IMR-90 (cell line): ENCODE data around the gene ST3GAL5. TPM values are rescaled to one million over a fixed set of nuclear protein-coding genes. Genes with fewer than 3 reads are reported as not detected.

ENCODE experiments used
- ATAC-seq: fragments of 200-7000 bp; cut with Tn5 transposase; 2 replicates; pipeline ENCODE4 v1.9.1; 2020; ENCODE audit warnings: low read depth, mild to moderate bottlenecking, moderate library complexity
- BruUV-seq: library from RNA; stranded (reverse); fragments of 400-500 nt; replicated peaks from 2 replicates; lab custom pipeline; 2021; lab: Mats Ljungman, UMichigan
- CTCF ChIA-PET: fragments of 300-600 bp; formaldehyde crosslinking; extraction: SDS; loops from one replicate; lab custom pipeline; 2021; ENCODE audit warnings: antibody characterized with exemption; lab: Yijun Ruan, JAX
- POLR2A ChIA-PET: fragments of 300-600 bp; sonication (Branson Sonifier 250); formaldehyde crosslinking; loops from one replicate; lab custom pipeline; 2022; ENCODE audit warnings: antibody characterized with exemption; ENCODE audit not compliant: unreplicated experiment; lab: Charles Lee
- DNase-seq: peaks from one replicate; pipeline ENCODE4 v3.0.0; 2013
- H2AFZ ChIP-seq: replicated peaks from 2 replicates; pipeline ENCODE3; 2013; ENCODE audit warnings: low read length, mild to moderate bottlenecking; ENCODE audit not compliant: poor library complexity
- H2AK5ac ChIP-seq: 2 replicates; pipeline ENCODE4 v1.6.1; 2013; ENCODE audit warnings: low read depth, low read length, inconsistent platforms
- H2AK9ac ChIP-seq: replicated peaks from 2 replicates; pipeline ENCODE3; 2013; ENCODE audit warnings: mild to moderate bottlenecking, low read depth, low read length, moderate library complexity; ENCODE audit not compliant: poor library complexity
- H2BK120ac ChIP-seq: 2 replicates; pipeline ENCODE4 v1.6.1; 2013; ENCODE audit warnings: low read depth, low read length, inconsistent platforms
- H2BK15ac ChIP-seq: 3 replicates; pipeline ENCODE4 v1.6.1; 2013; ENCODE audit warnings: low read depth, low read length, inconsistent platforms
- H2BK20ac ChIP-seq: 2 replicates; pipeline ENCODE4 v1.6.1; 2013; ENCODE audit warnings: low read depth, mild to moderate bottlenecking, inconsistent platforms, low read length, moderate library complexity
- H2BK5ac ChIP-seq: 2 replicates; pipeline ENCODE4 v1.6.1; 2013; ENCODE audit warnings: mild to moderate bottlenecking, low read depth, low read length, inconsistent platforms; ENCODE audit not compliant: poor library complexity, severe bottlenecking
- H3K14ac ChIP-seq: replicated peaks from 2 replicates; pipeline ENCODE4 v1.6.1; 2013; ENCODE audit warnings: low read depth, low read length, inconsistent platforms
- H3K18ac ChIP-seq: 2 replicates; pipeline ENCODE4 v1.6.1; 2013; ENCODE audit warnings: low read depth, low read length, control low read depth
- H3K23ac ChIP-seq: 2 replicates; pipeline ENCODE4 v1.6.1; 2013; ENCODE audit warnings: low read depth, low read length, inconsistent platforms
- H3K27ac ChIP-seq: 2 replicates; pipeline ENCODE4 v1.5.1; 2013; ENCODE audit warnings: mild to moderate bottlenecking, control low read depth, low read length; ENCODE audit not compliant: insufficient read depth
- H3K27me3 ChIP-seq: 2 replicates; pipeline ENCODE4 v1.6.1; 2013; ENCODE audit warnings: low read length; ENCODE audit not compliant: control insufficient read depth, insufficient read depth
- H3K36me3 ChIP-seq: 2 replicates; pipeline ENCODE4 v1.6.1; 2013; ENCODE audit warnings: low read length, mixed read lengths; ENCODE audit not compliant: control insufficient read depth, insufficient read depth
- H3K4ac ChIP-seq: 2 replicates; pipeline ENCODE4 v1.6.1; 2013; ENCODE audit warnings: low read depth, low read length, inconsistent platforms
- H3K4me1 ChIP-seq: 2 replicates; pipeline ENCODE4 v1.6.1; 2013; ENCODE audit warnings: low read length, mixed read lengths; ENCODE audit not compliant: control insufficient read depth, insufficient read depth
- H3K4me2 ChIP-seq: 2 replicates; pipeline ENCODE4 v1.6.1; 2013; ENCODE audit warnings: low read depth, mild to moderate bottlenecking, control low read depth, low read length, moderate library complexity
- H3K4me3 ChIP-seq: 2 replicates; pipeline ENCODE4 v1.5.1; 2013; ENCODE audit warnings: low read depth, mild to moderate bottlenecking, control low read depth, low read length, moderate library complexity; ENCODE audit not compliant: insufficient read depth
- H3K56ac ChIP-seq: 2 replicates; pipeline ENCODE4 v1.6.1; 2013; ENCODE audit warnings: low read length, inconsistent platforms; ENCODE audit not compliant: insufficient read depth; ENCODE audit errors: extremely low read depth
- H3K79me1 ChIP-seq, 2 experiments: 2 replicates each; pipeline ENCODE4 v1.6.1; 2013; ENCODE audit warnings: low read length in 2 of 2, inconsistent platforms in 1 of 2, low read depth in 1 of 2
- H3K9ac ChIP-seq: 2 replicates; pipeline ENCODE4 v1.6.1; 2013; ENCODE audit warnings: low read depth, low read length, control low read depth
- H3K9me1 ChIP-seq: 2 replicates; pipeline ENCODE4 v1.6.1; 2013; ENCODE audit warnings: low read length, inconsistent platforms; ENCODE audit not compliant: insufficient read depth
- H3K9me3 ChIP-seq: 2 replicates; pipeline ENCODE4 v1.6.1; 2013; ENCODE audit warnings: low read length; ENCODE audit not compliant: control insufficient read depth, insufficient read depth
- H4K20me1 ChIP-seq: 2 replicates; pipeline ENCODE4 v1.6.1; 2013; ENCODE audit warnings: low read length, inconsistent platforms; ENCODE audit not compliant: insufficient read depth
- H4K5ac ChIP-seq: 2 replicates; pipeline ENCODE4 v1.6.1; 2013; ENCODE audit warnings: mild to moderate bottlenecking, low read depth, low read length, control low read depth
- H4K8ac ChIP-seq, 2 experiments: 2 replicates each; pipeline ENCODE4 v1.6.1; 2013; ENCODE audit warnings: low read depth in 2 of 2, low read length in 2 of 2, control low read depth in 1 of 2, inconsistent platforms in 1 of 2
- H4K91ac ChIP-seq: 2 replicates; pipeline ENCODE4 v1.6.1; 2013; ENCODE audit warnings: low read depth, low read length, inconsistent platforms; ENCODE audit not compliant: insufficient read depth
- CEBPB ChIP-seq: IDR thresholded peaks from 2 replicates; pipeline ENCODE4 v1.6.1; 2012; ENCODE audit warnings: low read depth, low read length, improper control_type of control experiment
- CHD1 ChIP-seq: IDR thresholded peaks from 2 replicates; pipeline ENCODE4 v1.6.1; 2012; ENCODE audit warnings: low read depth, low read length, improper control_type of control experiment
- MAFK ChIP-seq: IDR thresholded peaks from 2 replicates; pipeline ENCODE4 v1.6.1; 2012; ENCODE audit warnings: low read depth, low read length, improper control_type of control experiment
- MAZ ChIP-seq: IDR thresholded peaks from 2 replicates; pipeline ENCODE4 v1.6.1; 2012; ENCODE audit warnings: low read depth, mild to moderate bottlenecking, low read length, improper control_type of control experiment, moderate library complexity, borderline replicate concordance
- NFE2L2 ChIP-seq: fragments of 150-350 bp; IDR thresholded peaks from 2 replicates; pipeline ENCODE4 v1.6.1; 2016; ENCODE audit warnings: low read depth, mild to moderate bottlenecking, low read length
- POLR2A ChIP-seq: IDR thresholded peaks from 2 replicates; pipeline ENCODE4 v1.6.1; 2012; ENCODE audit warnings: mild to moderate bottlenecking, low read depth, low read length
- RAD21 ChIP-seq: IDR thresholded peaks from 2 replicates; pipeline ENCODE4 v1.6.1; 2012; ENCODE audit warnings: low read length, improper control_type of control experiment
- RCOR1 ChIP-seq: IDR thresholded peaks from 2 replicates; pipeline ENCODE4 v1.6.1; 2012; ENCODE audit warnings: mild to moderate bottlenecking, low read length, improper control_type of control experiment; ENCODE audit not compliant: insufficient replicate concordance
- WGBS, 2 experiments: methylation state at CpG; one replicate each; pipeline versions ENCODE4 v1.1.5 to v1.1.7; 2013; ENCODE audit warnings: missing lambda C conversion rate in 2 of 2; ENCODE audit not compliant: insufficient read length in 1 of 2; ENCODE audit errors: extremely low coverage in 2 of 2; 5-methylcytosine and 5-hydroxymethylcytosine counted together
- dilution Hi-C: fragments of 300-500 bp; cut with HindIII; formaldehyde crosslinking; loops from one replicate; pipeline ENCODE4 v1.14.3; 2018; ENCODE audit warnings: low sequenced_read_pairs; ENCODE audit not compliant: unreplicated experiment
- in situ Hi-C: fragments of 300-500 bp; cut with MboI; formaldehyde crosslinking; loops from 3 replicates; pipeline ENCODE4 v1.14.3; 2019; ENCODE audit warnings: low sequenced_read_pairs, inconsistent platforms, mixed read lengths
- intact Hi-C: fragments of 100-400 bp; cut with micrococcal nuclease; formaldehyde crosslinking; loops from 2 replicates; pipeline ENCODE4 v1.10.0; 2022
- polyA plus RNA-seq, 3 experiments: library from polyadenylated mRNA; depleted of rRNA; stranded (reverse); fragments of >200 nt; gene quantifications; 2 replicates each; pipeline ENCODE4 v1.2.3, GENCODE V29; 2012; ENCODE audit warnings: low replicate concordance in 1 of 3
- total RNA-seq: library from RNA; depleted of rRNA; stranded (reverse); fragments of >200 nt; gene quantifications from 2 replicates; pipeline ENCODE4 v1.2.3, GENCODE V29; 2012
- TF ChIP-seq, protein P1 (sequence below): conservative IDR thresholded peaks from 2 replicates; pipeline ENCODE4 v1.5.1; 2012; ENCODE audit warnings: mild to moderate bottlenecking, low read depth, low read length, improper control_type of control experiment
- TF ChIP-seq, protein P2 (sequence below): fragments of 150-350 bp; IDR thresholded peaks from 2 replicates; pipeline ENCODE4 v1.6.1; 2017; ENCODE audit warnings: mild to moderate bottlenecking, antibody characterized with exemption, low read length, low read depth

Gene ST3GAL5
- total and polyA plus RNA-seq, 2 of the 4 experiments (the other 2 are of a cell fraction) = 16.8 to 21.0 TPM

DNA sequence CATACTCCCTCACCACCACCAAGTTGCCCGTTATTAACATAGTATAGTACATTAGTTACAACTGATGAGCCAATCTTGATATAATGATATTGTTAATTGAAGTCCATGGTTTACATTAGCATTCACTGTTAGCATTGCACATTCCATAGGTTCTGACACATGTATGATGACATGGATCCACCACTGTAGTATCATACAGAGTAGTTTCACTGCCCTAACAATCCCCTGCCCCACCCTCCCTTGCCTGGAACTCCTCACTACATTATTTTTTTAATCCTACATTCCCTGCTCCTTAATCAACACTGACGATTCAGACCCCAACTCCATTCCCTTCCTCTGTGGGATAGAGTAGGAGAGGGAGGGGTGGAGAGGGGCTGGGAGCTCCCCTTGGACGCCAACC is 20.2 kb upstream of the ST3GAL5 start:
- TF ChIP-seq MAFK = no peak
- no peak for TF ChIP-seq POLR2A
- TF ChIP-seq, protein P1, sequence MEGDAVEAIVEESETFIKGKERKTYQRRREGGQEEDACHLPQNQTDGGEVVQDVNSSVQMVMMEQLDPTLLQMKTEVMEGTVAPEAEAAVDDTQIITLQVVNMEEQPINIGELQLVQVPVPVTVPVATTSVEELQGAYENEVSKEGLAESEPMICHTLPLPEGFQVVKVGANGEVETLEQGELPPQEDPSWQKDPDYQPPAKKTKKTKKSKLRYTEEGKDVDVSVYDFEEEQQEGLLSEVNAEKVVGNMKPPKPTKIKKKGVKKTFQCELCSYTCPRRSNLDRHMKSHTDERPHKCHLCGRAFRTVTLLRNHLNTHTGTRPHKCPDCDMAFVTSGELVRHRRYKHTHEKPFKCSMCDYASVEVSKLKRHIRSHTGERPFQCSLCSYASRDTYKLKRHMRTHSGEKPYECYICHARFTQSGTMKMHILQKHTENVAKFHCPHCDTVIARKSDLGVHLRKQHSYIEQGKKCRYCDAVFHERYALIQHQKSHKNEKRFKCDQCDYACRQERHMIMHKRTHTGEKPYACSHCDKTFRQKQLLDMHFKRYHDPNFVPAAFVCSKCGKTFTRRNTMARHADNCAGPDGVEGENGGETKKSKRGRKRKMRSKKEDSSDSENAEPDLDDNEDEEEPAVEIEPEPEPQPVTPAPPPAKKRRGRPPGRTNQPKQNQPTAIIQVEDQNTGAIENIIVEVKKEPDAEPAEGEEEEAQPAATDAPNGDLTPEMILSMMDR = no peak
- no peak for TF ChIP-seq NFE2L2
- TF ChIP-seq RAD21 = no peak
- TF ChIP-seq CHD1 = no peak
- TF ChIP-seq, protein P2, sequence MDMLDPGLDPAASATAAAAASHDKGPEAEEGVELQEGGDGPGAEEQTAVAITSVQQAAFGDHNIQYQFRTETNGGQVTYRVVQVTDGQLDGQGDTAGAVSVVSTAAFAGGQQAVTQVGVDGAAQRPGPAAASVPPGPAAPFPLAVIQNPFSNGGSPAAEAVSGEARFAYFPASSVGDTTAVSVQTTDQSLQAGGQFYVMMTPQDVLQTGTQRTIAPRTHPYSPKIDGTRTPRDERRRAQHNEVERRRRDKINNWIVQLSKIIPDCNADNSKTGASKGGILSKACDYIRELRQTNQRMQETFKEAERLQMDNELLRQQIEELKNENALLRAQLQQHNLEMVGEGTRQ = no peak
- TF ChIP-seq MAZ = no peak
- no peak for TF ChIP-seq RCOR1
- TF ChIP-seq CEBPB = no peak
- no peaks in the 10 kb centered on the region for H3K36me3 ChIP-seq
- no peak overlapping the region for H2BK120ac ChIP-seq
- peaks cover 3% of the 10 kb centered on the region; the same call in 1 of the 2 replicates for H3K9me1 ChIP-seq
- H3K4me3 ChIP-seq = no peak overlapping the region
- in situ Hi-C loops = no loop called here
- no peak overlapping the region for H3K4ac ChIP-seq
- H3K79me1 ChIP-seq = no peaks in the 10 kb centered on the region
- peaks cover 17% of the 10 kb centered on the region for H3K4me1 ChIP-seq
- no peak overlapping the region for H2AK5ac ChIP-seq
- intact Hi-C loops = no loop called here
- no peak overlapping the region for H3K14ac ChIP-seq
- no peak overlapping the region for H2BK5ac ChIP-seq
- DNase-seq = no peak
- no peaks in the 10 kb centered on the region for H3K9me3 ChIP-seq
- H3K27ac ChIP-seq = no peak overlapping the region
- no peak overlapping the region for H3K9ac ChIP-seq
- no peak overlapping the region for H4K8ac ChIP-seq
- no peak overlapping the region for H2BK20ac ChIP-seq
- no peak overlapping the region for H4K5ac ChIP-seq
- no CpG with 5 or more reads among the region's 3 CpGs for WGBS, 2 experiments
- H3K18ac ChIP-seq = no peak overlapping the region
- H3K56ac ChIP-seq = no peak overlapping the region
- no peak overlapping the region; the same call in 1 of the 2 replicates for H4K91ac ChIP-seq
- H2AFZ ChIP-seq = no peak overlapping the region
- POLR2A ChIA-PET = no interaction called here
- CTCF ChIA-PET = interaction anchor here (1.0 kb wide), 1 partner anchor 81 kb away, joined by 3 read pairs; no protein-coding TSS in a partner anchor
- H3K27me3 ChIP-seq = peaks cover 5% of the 10 kb centered on the region
- no peak for ATAC-seq
- no peak overlapping the region for H3K4me2 ChIP-seq
- no peak overlapping the region for H2AK9ac ChIP-seq
- no peak overlapping the region for H3K23ac ChIP-seq
- peaks cover 4% of the 10 kb centered on the region; the same call in 1 of the 2 replicates for H4K20me1 ChIP-seq
- dilution Hi-C loops = no loop called here
- no peak overlapping the region for H2BK15ac ChIP-seq
- BruUV-seq = no TSS peak
